GM21529 (cell line): ENCODE data around the gene MFAP2.

Source experiments
- ATAC-seq: cut with Tn5 transposase; IDR thresholded peaks from one replicate; pipeline ENCODE4 v1.9.1; 2021; ENCODE audit not compliant: unreplicated experiment

Gene MFAP2

GRCh38 chr1:16981269-16981849, 939 bp upstream of the MFAP2 start:
- no peak for ATAC-seq

- no peak for ATAC-seq
These were observed 719 bp downstream of the MFAP2 start for GRCh38 chr1:16979475-16980327.

- no peak for ATAC-seq
These were observed 1.6 kb downstream of the MFAP2 start for GRCh38 chr1:16978567-16979474.

GRCh38 chr1:16978139-16978538, 2.3 kb downstream of the MFAP2 start:
- ATAC-seq: no peak

- no peak for ATAC-seq
These were observed 3.0 kb downstream of the MFAP2 start for GRCh38 chr1:16977377-16977776.

- ATAC-seq: no peak
These were observed 3.5 kb downstream of the MFAP2 start for GRCh38 chr1:16976966-16977365.

GRCh38 chr1:16975838-16976237, 4.6 kb downstream of the MFAP2 start:
- ATAC-seq: no peak

- ATAC-seq: no peak
These were observed 5.2 kb downstream of the MFAP2 start for GRCh38 chr1:16975211-16975610.

GRCh38 chr1:16973215-16973614, 7.2 kb downstream of the MFAP2 start:
- ATAC-seq: no peak

GRCh38 chr1:16972189-16972895, 8.1 kb downstream of the MFAP2 start:
- ATAC-seq: no peak

- no peak for ATAC-seq
These were observed 8.9 kb downstream of the MFAP2 start for GRCh38 chr1:16971341-16972188.

GRCh38 chr1:16970132-16970910, 10.1 kb downstream of the MFAP2 start:
- no peak for ATAC-seq

GRCh38 chr1:16969651-16970050, 10.8 kb downstream of the MFAP2 start:
- no peak for ATAC-seq

- no peak for ATAC-seq
These were observed 11.3 kb downstream of the MFAP2 start for GRCh38 chr1:16969057-16969611.

GRCh38 chr1:16968372-16968771, 12.0 kb downstream of the MFAP2 start:
- no peak for ATAC-seq

- no peak for ATAC-seq
These were observed 12.5 kb downstream of the MFAP2 start for GRCh38 chr1:16967962-16968361.

- no peak for ATAC-seq
These were observed 13.3 kb downstream of the MFAP2 start for GRCh38 chr1:16967095-16967575.

- ATAC-seq: no peak
These were observed 14.1 kb downstream of the MFAP2 start for GRCh38 chr1:16966282-16966681.
